Measurements from ENCODE around the gene NCAM1.
"Not testable (repeated sequence)": the region's sequence is repeated elsewhere in the genome, so short reads cannot be mapped to it uniquely, and the experiment has no call there.

NCAM1 gene

DNA sequence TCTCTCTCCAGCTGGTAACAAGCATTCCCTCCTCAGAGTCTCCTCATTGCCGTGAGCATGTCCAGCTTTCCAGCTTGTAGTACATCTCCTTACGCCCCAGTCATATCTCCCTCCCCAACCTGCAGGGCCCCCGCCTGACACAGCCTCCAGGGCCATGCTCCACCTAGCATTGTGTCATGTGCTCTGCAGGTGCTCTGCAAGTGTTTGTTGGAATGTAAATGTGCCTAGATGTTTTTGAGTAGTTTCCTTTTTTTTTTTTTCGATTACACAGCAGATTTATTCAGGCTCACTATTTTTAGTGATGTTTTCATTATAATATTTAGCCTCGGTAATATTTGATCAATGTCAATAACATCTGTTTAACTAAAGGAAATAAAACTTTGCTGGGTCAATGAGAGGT is 82.5 kb downstream of the NCAM1 start:
- no peak overlapping the region for H3K4me3 ChIP-seq (ENCODE audit: low read length)
- no peak for DNase-seq (ENCODE audit: low read depth)
- no peak for TF ChIP-seq CTCF (conservative IDR thresholded peaks at IDR 0.05; ENCODE audit: low read length)

GRCh38 chr11:113045146-113045545 is 83.9 kb downstream of the NCAM1 start:
- no peak overlapping the region for H3K4me3 ChIP-seq (ENCODE audit: low read length)
- TF ChIP-seq CTCF (conservative IDR thresholded peaks at IDR 0.05; ENCODE audit: low read length) = no peak
- DNase-seq (ENCODE audit: low read depth) = no peak

DNA sequence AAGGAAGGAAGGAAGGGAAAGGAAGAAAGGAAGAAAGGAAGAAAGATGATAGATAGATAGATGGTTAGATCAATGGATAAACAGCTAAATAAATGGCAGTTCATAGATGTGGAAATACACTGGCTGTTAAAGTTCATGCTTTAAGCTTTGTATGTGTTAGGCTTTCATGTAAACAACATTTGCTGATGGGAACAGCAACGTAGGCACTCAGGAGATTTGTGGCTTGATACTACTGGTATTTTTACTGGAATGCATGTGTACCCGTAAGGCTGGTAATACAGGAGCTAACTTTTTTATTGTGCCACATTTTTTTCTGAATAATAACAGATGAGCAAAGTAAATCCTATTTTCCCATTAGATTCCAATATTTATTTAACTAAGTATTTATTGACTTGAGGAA is 85.6 kb downstream of the NCAM1 start:
- no peak overlapping the region for H3K4me3 ChIP-seq (ENCODE audit: low read length)
- no peak for TF ChIP-seq CTCF (conservative IDR thresholded peaks at IDR 0.05; ENCODE audit: low read length)
- no peak for DNase-seq (ENCODE audit: low read depth)

DNA sequence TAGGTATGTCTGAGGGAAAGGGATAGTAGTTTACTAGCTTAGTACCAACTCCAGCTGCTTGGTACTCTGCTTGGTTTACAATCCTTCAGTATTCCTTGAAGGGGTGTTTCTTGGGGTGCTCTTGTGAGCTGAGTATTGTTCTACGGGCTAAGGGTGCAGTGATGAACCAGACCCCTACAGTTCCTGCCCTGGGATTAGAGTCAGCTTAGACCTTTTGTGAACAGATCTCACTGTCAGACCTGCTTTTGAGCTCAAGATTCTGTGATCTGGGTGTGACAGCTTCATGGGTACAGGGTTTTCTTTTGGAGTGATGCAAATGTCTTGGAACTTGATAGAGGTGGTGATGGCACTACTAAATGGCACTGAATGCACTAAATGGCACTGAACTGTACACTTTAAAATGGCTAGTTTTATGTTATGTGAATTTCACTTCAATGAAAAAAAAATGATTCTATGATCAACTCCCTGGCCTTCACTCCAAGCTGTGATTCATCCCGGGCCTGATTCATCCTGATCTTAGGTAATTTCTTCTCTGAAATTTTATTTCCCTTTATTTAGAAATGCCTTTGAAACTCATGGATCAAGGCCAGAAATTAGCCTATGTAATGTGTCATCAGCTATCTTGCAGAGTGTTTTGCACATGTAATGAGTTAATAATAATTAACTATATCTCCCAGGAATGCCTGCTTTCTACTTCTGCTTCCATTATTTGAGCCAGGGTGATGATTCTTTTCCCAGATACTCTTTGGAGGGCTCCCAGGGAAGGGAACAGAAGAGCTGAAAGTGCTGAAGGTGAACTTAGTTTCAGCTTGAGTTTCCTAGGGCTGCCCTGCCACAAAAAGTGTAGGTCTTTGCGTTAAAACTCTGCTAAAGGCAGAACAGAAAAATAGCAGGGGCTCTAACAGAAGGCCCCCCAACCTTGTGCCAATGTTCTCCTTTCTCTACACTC is 87.9 kb downstream of the NCAM1 start:
- peak; percentile 72 for DNase-seq (ENCODE audit: low read depth)
- no peak for TF ChIP-seq CTCF (conservative IDR thresholded peaks at IDR 0.05; ENCODE audit: low read length)
- no peak overlapping the region for H3K4me3 ChIP-seq (ENCODE audit: low read length)

DNA sequence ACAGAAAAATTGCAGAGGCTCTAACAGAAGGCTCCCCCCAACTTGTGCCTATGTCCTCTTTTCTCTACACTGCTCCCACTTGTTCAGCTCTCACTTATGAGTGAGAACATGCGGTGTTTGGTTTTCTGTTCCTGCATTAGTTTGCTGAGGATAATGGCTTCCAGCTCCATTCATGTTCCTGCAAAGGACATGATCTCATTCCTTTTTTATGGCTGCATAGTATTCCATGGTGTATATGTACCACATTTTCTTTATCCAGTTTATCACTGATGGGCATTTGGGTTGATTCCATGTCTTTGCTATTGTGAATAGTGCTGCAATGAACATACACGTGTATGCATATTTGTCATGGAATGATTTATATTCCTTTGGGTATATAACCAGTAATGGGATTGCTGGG is 91.8 kb downstream of the NCAM1 start:
- not testable (repeated sequence) for DNase-seq (ENCODE audit: low read depth); H3K4me3 ChIP-seq (ENCODE audit: low read length)

DNA sequence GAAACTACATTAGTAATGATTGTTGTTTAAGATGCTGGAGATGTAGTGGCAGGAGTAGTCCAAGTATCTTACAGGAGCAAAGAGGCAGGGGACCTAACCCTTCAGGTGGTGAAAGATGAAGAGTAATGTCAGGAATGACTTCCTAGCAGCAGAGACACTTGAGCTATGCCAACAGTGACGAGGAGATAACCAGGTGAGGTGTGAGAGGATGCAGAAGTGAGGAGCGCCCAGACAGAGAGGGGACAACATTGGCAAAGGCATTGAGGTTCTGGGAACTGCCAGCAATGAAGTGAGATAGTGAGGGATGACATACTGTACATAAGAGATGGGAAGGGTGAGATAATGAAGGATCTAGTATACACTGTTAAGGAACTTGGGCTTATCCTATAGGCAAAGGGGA is 95.8 kb downstream of the NCAM1 start:
- no peak overlapping the region for H3K4me3 ChIP-seq (ENCODE audit: low read length)
- DNase-seq (ENCODE audit: low read depth) = no peak
- no peak for TF ChIP-seq CTCF (conservative IDR thresholded peaks at IDR 0.05; ENCODE audit: low read length)

DNA sequence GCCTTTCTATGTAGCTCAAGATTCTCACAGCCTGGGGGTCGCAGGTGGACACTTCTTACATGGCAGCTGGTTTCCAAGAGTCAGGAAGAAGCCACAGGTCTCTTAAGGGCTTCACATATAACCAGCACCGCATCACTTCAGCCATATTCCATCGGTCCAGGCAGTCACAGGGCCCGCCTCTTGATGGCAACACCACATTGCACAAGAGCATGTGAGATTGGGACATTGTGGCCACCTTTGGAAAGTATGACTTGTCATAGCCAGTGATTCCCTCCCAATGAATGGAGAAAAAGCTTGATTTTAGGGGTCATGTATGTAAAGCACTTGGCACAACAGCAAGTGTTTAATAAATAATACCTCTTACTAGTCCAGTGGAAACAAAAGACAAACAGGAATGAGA is 98.3 kb downstream of the NCAM1 start:
- no peak for TF ChIP-seq CTCF (conservative IDR thresholded peaks at IDR 0.05; ENCODE audit: low read length)
- DNase-seq (ENCODE audit: low read depth) = no peak
- H3K4me3 ChIP-seq (ENCODE audit: low read length) = no peak overlapping the region
